Progenitor cell of endocrine pancreas (in vitro differentiated cells): ENCODE data around the gene ATP5ME. TPM values are rescaled to one million over a fixed set of nuclear protein-coding genes. Genes with fewer than 3 reads are reported as not detected.

Source experiments
- DNase-seq: peaks from one replicate; pipeline ENCODE4 v3.0.0; 2021; ENCODE audit warnings: low spot score; ENCODE audit not compliant: unreplicated experiment
- H3K27ac Mint-ChIP-seq: 2 replicates; pipeline ENCODE4 v1.8.0; 2021; ENCODE audit warnings: mild to moderate bottlenecking, moderate library complexity, mixed read lengths
- H3K27me3 Mint-ChIP-seq: 2 replicates; pipeline ENCODE4 v1.8.0; 2021; ENCODE audit warnings: mixed read lengths
- H3K36me3 Mint-ChIP-seq: 2 replicates; pipeline ENCODE4 v1.8.0; 2022; ENCODE audit warnings: mixed read lengths; ENCODE audit not compliant: insufficient read depth
- H3K4me1 Mint-ChIP-seq: 2 replicates; pipeline ENCODE4 v1.8.0; 2021; ENCODE audit warnings: low read depth, mixed read lengths
- H3K4me3 Mint-ChIP-seq: 2 replicates; pipeline ENCODE4 v1.8.0; 2021; ENCODE audit warnings: low read depth, mild to moderate bottlenecking, moderate library complexity, mixed read lengths
- H3K9me3 Mint-ChIP-seq: 2 replicates; pipeline ENCODE4 v1.8.0; 2021; ENCODE audit warnings: low read depth, mixed read lengths
- CTCF ChIP-seq: fragments of 200-600 bp; sonication (generic); IDR thresholded peaks from one replicate; pipeline ENCODE4 v1.5.0; 2021; ENCODE audit warnings: antibody characterized with exemption, mild to moderate bottlenecking; ENCODE audit not compliant: unreplicated experiment
- total RNA-seq: library from RNA; stranded (reverse); gene quantifications from 2 replicates; pipeline ENCODE4 v1.2.1, GENCODE V29; 2021

ATP5ME gene
- total RNA-seq, 1 donor from 2014 or later, result 235 TPM

- H3K4me1 Mint-ChIP-seq, result no peaks in the 10 kb centered on the region
These were observed 7.0 kb upstream of the ATP5ME start for GRCh38 chr4:680928-681645.

GRCh38 chr4:680551-680927 is 6.5 kb upstream of the ATP5ME start:
- H3K4me3 Mint-ChIP-seq, result peak overlapping the region; percentile 47
- H3K4me1 Mint-ChIP-seq, result no peaks in the 10 kb centered on the region
- H3K27me3 Mint-ChIP-seq, result no peaks in the 10 kb centered on the region
- no peak for TF ChIP-seq CTCF
- no peak for DNase-seq
- no peak overlapping the region for H3K27ac Mint-ChIP-seq
- H3K36me3 Mint-ChIP-seq, result no peaks in the 10 kb centered on the region
- no peaks in the 10 kb centered on the region for H3K9me3 Mint-ChIP-seq

More at GRCh38 chr4:680928-681645, 7.0 kb upstream of the ATP5ME start:
- Mint-ChIP-seq H3K4me3 (peak overlapping the region; percentile 47), H3K9me3 (no peaks in the 10 kb centered on the region), H3K27ac (no peak overlapping the region), H3K27me3 (no peaks in the 10 kb centered on the region), H3K36me3 (no peaks in the 10 kb centered on the region)
- no peak for DNase-seq
- no peak for TF ChIP-seq CTCF

GRCh38 chr4:680091-680490 is 6.0 kb upstream of the ATP5ME start:
- Mint-ChIP-seq H3K27ac (no peak overlapping the region), H3K27me3 (no peaks in the 10 kb centered on the region), H3K4me1 (no peaks in the 10 kb centered on the region), H3K9me3 (no peaks in the 10 kb centered on the region), H3K36me3 (no peaks in the 10 kb centered on the region), H3K4me3 (peak overlapping the region; percentile 47)
- DNase-seq, result no peak
- TF ChIP-seq CTCF, result no peak

- no peaks in the 10 kb centered on the region for H3K27me3 Mint-ChIP-seq
- no peak for TF ChIP-seq CTCF
- DNase-seq, result no peak
- H3K27ac Mint-ChIP-seq, result no peak overlapping the region
- H3K36me3 Mint-ChIP-seq, result no peaks in the 10 kb centered on the region
- H3K4me3 Mint-ChIP-seq, result peak overlapping the region; percentile 31
- H3K9me3 Mint-ChIP-seq, result no peaks in the 10 kb centered on the region
- no peaks in the 10 kb centered on the region for H3K4me1 Mint-ChIP-seq
These were observed 5.6 kb upstream of the ATP5ME start for GRCh38 chr4:679629-680028.

- DNase-seq, result no peak
- H3K4me3 Mint-ChIP-seq, result no peak overlapping the region
These were observed 5.0 kb upstream of the ATP5ME start for GRCh38 chr4:679104-679481.

More at GRCh38 chr4:679104-679481, 5.0 kb upstream of the ATP5ME start:
- Mint-ChIP-seq H3K27ac (no peak overlapping the region), H3K27me3 (no peaks in the 10 kb centered on the region), H3K36me3 (no peaks in the 10 kb centered on the region), H3K9me3 (no peaks in the 10 kb centered on the region), H3K4me1 (no peaks in the 10 kb centered on the region)
- TF ChIP-seq CTCF, result no peak
